IMR-90 (cell line): ENCODE measurements around the gene STIM1. TPM values are rescaled to one million over a fixed set of nuclear protein-coding genes. Genes with fewer than 3 reads are reported as not detected.

Experiments
- ATAC-seq: fragments of 200-7000 bp; cut with Tn5 transposase; 2 replicates; pipeline ENCODE4 v1.9.1; 2020; ENCODE audit warnings: low read depth, mild to moderate bottlenecking, moderate library complexity
- BruUV-seq: library from RNA; stranded (reverse); fragments of 400-500 nt; replicated peaks from 2 replicates; lab custom pipeline; 2021; lab: Mats Ljungman, UMichigan
- CTCF ChIA-PET: fragments of 300-600 bp; formaldehyde crosslinking; extraction: SDS; loops from one replicate; lab custom pipeline; 2021; ENCODE audit warnings: antibody characterized with exemption; lab: Yijun Ruan, JAX
- POLR2A ChIA-PET: fragments of 300-600 bp; sonication (Branson Sonifier 250); formaldehyde crosslinking; loops from one replicate; lab custom pipeline; 2022; ENCODE audit warnings: antibody characterized with exemption; ENCODE audit not compliant: unreplicated experiment; lab: Charles Lee
- DNase-seq: peaks from one replicate; pipeline ENCODE4 v3.0.0; 2013
- H2AFZ ChIP-seq: replicated peaks from 2 replicates; pipeline ENCODE3; 2013; ENCODE audit warnings: low read length, mild to moderate bottlenecking; ENCODE audit not compliant: poor library complexity
- H2AK5ac ChIP-seq: 2 replicates; pipeline ENCODE4 v1.6.1; 2013; ENCODE audit warnings: low read depth, low read length, inconsistent platforms
- H2AK9ac ChIP-seq: replicated peaks from 2 replicates; pipeline ENCODE3; 2013; ENCODE audit warnings: mild to moderate bottlenecking, low read depth, low read length, moderate library complexity; ENCODE audit not compliant: poor library complexity
- H2BK120ac ChIP-seq: 2 replicates; pipeline ENCODE4 v1.6.1; 2013; ENCODE audit warnings: low read depth, low read length, inconsistent platforms
- H2BK15ac ChIP-seq: 3 replicates; pipeline ENCODE4 v1.6.1; 2013; ENCODE audit warnings: low read depth, low read length, inconsistent platforms
- H2BK20ac ChIP-seq: 2 replicates; pipeline ENCODE4 v1.6.1; 2013; ENCODE audit warnings: low read depth, mild to moderate bottlenecking, inconsistent platforms, low read length, moderate library complexity
- H2BK5ac ChIP-seq: 2 replicates; pipeline ENCODE4 v1.6.1; 2013; ENCODE audit warnings: mild to moderate bottlenecking, low read depth, low read length, inconsistent platforms; ENCODE audit not compliant: poor library complexity, severe bottlenecking
- H3K14ac ChIP-seq: replicated peaks from 2 replicates; pipeline ENCODE4 v1.6.1; 2013; ENCODE audit warnings: low read depth, low read length, inconsistent platforms
- H3K18ac ChIP-seq: 2 replicates; pipeline ENCODE4 v1.6.1; 2013; ENCODE audit warnings: low read depth, low read length, control low read depth
- H3K23ac ChIP-seq: 2 replicates; pipeline ENCODE4 v1.6.1; 2013; ENCODE audit warnings: low read depth, low read length, inconsistent platforms
- H3K27ac ChIP-seq: 2 replicates; pipeline ENCODE4 v1.5.1; 2013; ENCODE audit warnings: mild to moderate bottlenecking, control low read depth, low read length; ENCODE audit not compliant: insufficient read depth
- H3K27me3 ChIP-seq: 2 replicates; pipeline ENCODE4 v1.6.1; 2013; ENCODE audit warnings: low read length; ENCODE audit not compliant: control insufficient read depth, insufficient read depth
- H3K36me3 ChIP-seq: 2 replicates; pipeline ENCODE4 v1.6.1; 2013; ENCODE audit warnings: low read length, mixed read lengths; ENCODE audit not compliant: control insufficient read depth, insufficient read depth
- H3K4ac ChIP-seq: 2 replicates; pipeline ENCODE4 v1.6.1; 2013; ENCODE audit warnings: low read depth, low read length, inconsistent platforms
- H3K4me1 ChIP-seq: 2 replicates; pipeline ENCODE4 v1.6.1; 2013; ENCODE audit warnings: low read length, mixed read lengths; ENCODE audit not compliant: control insufficient read depth, insufficient read depth
- H3K4me2 ChIP-seq: 2 replicates; pipeline ENCODE4 v1.6.1; 2013; ENCODE audit warnings: low read depth, mild to moderate bottlenecking, control low read depth, low read length, moderate library complexity
- H3K4me3 ChIP-seq: 2 replicates; pipeline ENCODE4 v1.5.1; 2013; ENCODE audit warnings: low read depth, mild to moderate bottlenecking, control low read depth, low read length, moderate library complexity; ENCODE audit not compliant: insufficient read depth
- H3K56ac ChIP-seq: 2 replicates; pipeline ENCODE4 v1.6.1; 2013; ENCODE audit warnings: low read length, inconsistent platforms; ENCODE audit not compliant: insufficient read depth; ENCODE audit errors: extremely low read depth
- H3K79me1 ChIP-seq, 2 experiments: 2 replicates each; pipeline ENCODE4 v1.6.1; 2013; ENCODE audit warnings: low read length in 2 of 2, inconsistent platforms in 1 of 2, low read depth in 1 of 2
- H3K9ac ChIP-seq: 2 replicates; pipeline ENCODE4 v1.6.1; 2013; ENCODE audit warnings: low read depth, low read length, control low read depth
- H3K9me1 ChIP-seq: 2 replicates; pipeline ENCODE4 v1.6.1; 2013; ENCODE audit warnings: low read length, inconsistent platforms; ENCODE audit not compliant: insufficient read depth
- H3K9me3 ChIP-seq: 2 replicates; pipeline ENCODE4 v1.6.1; 2013; ENCODE audit warnings: low read length; ENCODE audit not compliant: control insufficient read depth, insufficient read depth
- H4K20me1 ChIP-seq: 2 replicates; pipeline ENCODE4 v1.6.1; 2013; ENCODE audit warnings: low read length, inconsistent platforms; ENCODE audit not compliant: insufficient read depth
- H4K5ac ChIP-seq: 2 replicates; pipeline ENCODE4 v1.6.1; 2013; ENCODE audit warnings: mild to moderate bottlenecking, low read depth, low read length, control low read depth
- H4K8ac ChIP-seq, 2 experiments: 2 replicates each; pipeline ENCODE4 v1.6.1; 2013; ENCODE audit warnings: low read depth in 2 of 2, low read length in 2 of 2, control low read depth in 1 of 2, inconsistent platforms in 1 of 2
- H4K91ac ChIP-seq: 2 replicates; pipeline ENCODE4 v1.6.1; 2013; ENCODE audit warnings: low read depth, low read length, inconsistent platforms; ENCODE audit not compliant: insufficient read depth
- BHLHE40 ChIP-seq: fragments of 150-350 bp; IDR thresholded peaks from 2 replicates; pipeline ENCODE4 v1.6.1; 2016; ENCODE audit warnings: mild to moderate bottlenecking, low read depth, low read length
- CEBPB ChIP-seq: IDR thresholded peaks from 2 replicates; pipeline ENCODE4 v1.6.1; 2012; ENCODE audit warnings: low read depth, low read length, improper control_type of control experiment
- CHD1 ChIP-seq: IDR thresholded peaks from 2 replicates; pipeline ENCODE4 v1.6.1; 2012; ENCODE audit warnings: low read depth, low read length, improper control_type of control experiment
- ELK1 ChIP-seq: fragments of 150-350 bp; IDR thresholded peaks from 2 replicates; pipeline ENCODE4 v1.6.1; 2016; ENCODE audit warnings: low read depth, mild to moderate bottlenecking, low read length, moderate library complexity, borderline replicate concordance
- FOS ChIP-seq: fragments of 150-350 bp; IDR thresholded peaks from 2 replicates; pipeline ENCODE4 v1.6.1; 2016; ENCODE audit warnings: low read depth, low read length
- MAFK ChIP-seq: IDR thresholded peaks from 2 replicates; pipeline ENCODE4 v1.6.1; 2012; ENCODE audit warnings: low read depth, low read length, improper control_type of control experiment
- MXI1 ChIP-seq: IDR thresholded peaks from 2 replicates; pipeline ENCODE4 v1.6.1; 2012; ENCODE audit warnings: low read depth, mild to moderate bottlenecking, low read length, moderate library complexity, borderline replicate concordance
- NFE2L2 ChIP-seq: fragments of 150-350 bp; IDR thresholded peaks from 2 replicates; pipeline ENCODE4 v1.6.1; 2016; ENCODE audit warnings: low read depth, mild to moderate bottlenecking, low read length
- POLR2A ChIP-seq: IDR thresholded peaks from 2 replicates; pipeline ENCODE4 v1.6.1; 2012; ENCODE audit warnings: mild to moderate bottlenecking, low read depth, low read length
- RAD21 ChIP-seq: IDR thresholded peaks from 2 replicates; pipeline ENCODE4 v1.6.1; 2012; ENCODE audit warnings: low read length, improper control_type of control experiment
- RFX5 ChIP-seq: IDR thresholded peaks from 2 replicates; pipeline ENCODE4 v1.8.0; 2012; ENCODE audit warnings: low read depth, mild to moderate bottlenecking, low read length, moderate library complexity
- SMC3 ChIP-seq: fragments of 150-350 bp; IDR thresholded peaks from 2 replicates; pipeline ENCODE4 v1.6.1; 2016; ENCODE audit warnings: low read depth, mild to moderate bottlenecking, antibody characterized with exemption, low read length, moderate library complexity
- USF2 ChIP-seq: fragments of 150-350 bp; IDR thresholded peaks from 2 replicates; pipeline ENCODE4 v1.6.1; 2017; ENCODE audit warnings: mild to moderate bottlenecking, antibody characterized with exemption, low read length, low read depth
- WGBS, 2 experiments: methylation state at CpG; one replicate each; pipeline versions ENCODE4 v1.1.5 to v1.1.7; 2013; ENCODE audit warnings: missing lambda C conversion rate in 2 of 2; ENCODE audit not compliant: insufficient read length in 1 of 2; ENCODE audit errors: extremely low coverage in 2 of 2; 5-methylcytosine and 5-hydroxymethylcytosine counted together
- dilution Hi-C: fragments of 300-500 bp; cut with HindIII; formaldehyde crosslinking; loops from one replicate; pipeline ENCODE4 v1.14.3; 2018; ENCODE audit warnings: low sequenced_read_pairs; ENCODE audit not compliant: unreplicated experiment
- in situ Hi-C: fragments of 300-500 bp; cut with MboI; formaldehyde crosslinking; loops from 3 replicates; pipeline ENCODE4 v1.14.3; 2019; ENCODE audit warnings: low sequenced_read_pairs, inconsistent platforms, mixed read lengths
- intact Hi-C: fragments of 100-400 bp; cut with micrococcal nuclease; formaldehyde crosslinking; loops from 2 replicates; pipeline ENCODE4 v1.10.0; 2022
- polyA plus RNA-seq, 3 experiments: library from polyadenylated mRNA; depleted of rRNA; stranded (reverse); fragments of >200 nt; gene quantifications; 2 replicates each; pipeline ENCODE4 v1.2.3, GENCODE V29; 2012; ENCODE audit warnings: low replicate concordance in 1 of 3
- total RNA-seq: library from RNA; depleted of rRNA; stranded (reverse); fragments of >200 nt; gene quantifications from 2 replicates; pipeline ENCODE4 v1.2.3, GENCODE V29; 2012
- TF ChIP-seq, protein P1 (sequence below): conservative IDR thresholded peaks from 2 replicates; pipeline ENCODE4 v1.5.1; 2012; ENCODE audit warnings: mild to moderate bottlenecking, low read depth, low read length, improper control_type of control experiment

STIM1 gene
- total and polyA plus RNA-seq, 2 of the 4 experiments (the other 2 are of a cell fraction) = 17.9 to 23.0 TPM

DNA sequence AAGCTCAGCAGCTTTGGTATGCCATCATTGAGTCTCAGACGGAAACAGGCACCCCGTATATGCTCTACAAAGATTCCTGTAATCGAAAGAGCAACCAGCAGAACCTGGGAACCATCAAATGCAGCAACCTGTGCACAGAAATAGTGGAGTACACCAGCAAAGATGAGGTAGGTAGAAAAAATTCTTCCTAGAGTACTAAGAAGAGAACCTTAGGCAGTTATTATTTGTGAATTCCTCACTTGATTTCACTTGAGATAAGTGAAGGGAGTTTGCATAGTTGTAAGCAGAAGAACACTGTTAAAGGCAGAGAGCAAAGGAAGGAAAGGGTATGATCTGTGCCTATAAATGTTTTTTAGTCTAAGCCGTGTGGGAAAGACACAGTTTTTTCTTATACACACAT is 267.8 kb downstream of the STIM1 start:
- ChIA-PET CTCF (no interaction called here), POLR2A (no interaction called here)
- TF ChIP-seq RAD21 = no peak
- TF ChIP-seq CHD1 = no peak
- no peak for TF ChIP-seq USF2
- no peak for TF ChIP-seq CEBPB
- TF ChIP-seq, protein P1, sequence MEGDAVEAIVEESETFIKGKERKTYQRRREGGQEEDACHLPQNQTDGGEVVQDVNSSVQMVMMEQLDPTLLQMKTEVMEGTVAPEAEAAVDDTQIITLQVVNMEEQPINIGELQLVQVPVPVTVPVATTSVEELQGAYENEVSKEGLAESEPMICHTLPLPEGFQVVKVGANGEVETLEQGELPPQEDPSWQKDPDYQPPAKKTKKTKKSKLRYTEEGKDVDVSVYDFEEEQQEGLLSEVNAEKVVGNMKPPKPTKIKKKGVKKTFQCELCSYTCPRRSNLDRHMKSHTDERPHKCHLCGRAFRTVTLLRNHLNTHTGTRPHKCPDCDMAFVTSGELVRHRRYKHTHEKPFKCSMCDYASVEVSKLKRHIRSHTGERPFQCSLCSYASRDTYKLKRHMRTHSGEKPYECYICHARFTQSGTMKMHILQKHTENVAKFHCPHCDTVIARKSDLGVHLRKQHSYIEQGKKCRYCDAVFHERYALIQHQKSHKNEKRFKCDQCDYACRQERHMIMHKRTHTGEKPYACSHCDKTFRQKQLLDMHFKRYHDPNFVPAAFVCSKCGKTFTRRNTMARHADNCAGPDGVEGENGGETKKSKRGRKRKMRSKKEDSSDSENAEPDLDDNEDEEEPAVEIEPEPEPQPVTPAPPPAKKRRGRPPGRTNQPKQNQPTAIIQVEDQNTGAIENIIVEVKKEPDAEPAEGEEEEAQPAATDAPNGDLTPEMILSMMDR = no peak
- TF ChIP-seq BHLHE40 = no peak
- no peak for TF ChIP-seq RFX5
- no peak for TF ChIP-seq FOS
- no peak for TF ChIP-seq MAFK
- no peak for TF ChIP-seq ELK1
- TF ChIP-seq POLR2A = no peak
- TF ChIP-seq NFE2L2 = no peak
- TF ChIP-seq MXI1 = no peak
- TF ChIP-seq SMC3 = no peak
- Histone ChIP-seq H3K9me3 (no peaks in the 10 kb centered on the region), H2BK5ac (no peak overlapping the region), H3K9ac (no peak overlapping the region), H3K18ac (no peak overlapping the region), H4K8ac (no peak overlapping the region), H3K36me3 (peaks cover 40% of the 10 kb centered on the region), H2BK15ac (no peak overlapping the region), H3K4me3 (no peak overlapping the region), H3K27me3 (no peaks in the 10 kb centered on the region), H2AFZ (no peak overlapping the region), H3K79me1 (peaks cover 6 to 15% of the 10 kb centered on the region in 2 experiments; a peak in 3 of 4 replicates), H3K27ac (no peak overlapping the region), H3K4me1 (no peaks in the 10 kb centered on the region), H3K4me2 (no peak overlapping the region), H2BK20ac (no peak overlapping the region), H2AK9ac (no peak overlapping the region), H2BK120ac (no peak overlapping the region), H4K20me1 (no peaks in the 10 kb centered on the region), H3K23ac (no peak overlapping the region), H4K5ac (no peak overlapping the region), H3K56ac (no peak overlapping the region), H2AK5ac (no peak overlapping the region), H4K91ac (no peak overlapping the region), H3K14ac (no peak overlapping the region), H3K9me1 (peaks cover 3% of the 10 kb centered on the region; the same call in 1 of the 2 replicates), H3K4ac (no peak overlapping the region)
- DNase-seq = no peak
- intact Hi-C loops = no loop called here
- BruUV-seq = no TSS peak
- in situ Hi-C loops = no loop called here
- ATAC-seq = no peak
- WGBS, 2 experiments = no CpG with 5 or more reads among the region's 4 CpGs
- dilution Hi-C loops = no loop called here
